Activated CD4-positive, alpha-beta T cell treated with anti-CD3 and anti-CD28 coated beads, Interleukin-2, amount 10 ng/mL, durations not matched to agents 24 days and 14 days (primary cell): ENCODE data around the gene RFPL2. TPM values are rescaled to one million over a fixed set of nuclear protein-coding genes. Genes with fewer than 3 reads are reported as not detected.

Experiments used
- DNase-seq: peaks from one replicate; pipeline ENCODE4 v3.0.0; 2022
- H3K27ac Mint-ChIP-seq: one replicate; pipeline ENCODE4 v1.8.0; 2022; ENCODE audit warnings: mild to moderate bottlenecking, mixed read lengths
- H3K27me3 Mint-ChIP-seq: one replicate; pipeline ENCODE4 v1.8.0; 2022; ENCODE audit warnings: mixed read lengths
- H3K36me3 Mint-ChIP-seq: one replicate; pipeline ENCODE4 v1.8.0; 2022; ENCODE audit warnings: low read depth, mild to moderate bottlenecking, mixed read lengths
- H3K4me1 Mint-ChIP-seq: one replicate; pipeline ENCODE4 v1.8.0; 2021; ENCODE audit warnings: mixed read lengths
- H3K4me3 Mint-ChIP-seq: one replicate; pipeline ENCODE4 v1.8.0; 2022; ENCODE audit warnings: mild to moderate bottlenecking, moderate library complexity, mixed read lengths
- H3K9me3 Mint-ChIP-seq: one replicate; pipeline ENCODE4 v1.8.0; 2021; ENCODE audit warnings: mixed read lengths
- intact Hi-C: fragments of 100-400 bp; cut with micrococcal nuclease; formaldehyde crosslinking; loops from one replicate; pipeline ENCODE4 v1.15.1; 2023
- total RNA-seq: library from RNA; stranded (reverse); gene quantifications from 2 replicates; pipeline ENCODE4 v1.2.3, GENCODE V29; 2022

Gene RFPL2
- total RNA-seq: not detected in 2 replicates

DNA sequence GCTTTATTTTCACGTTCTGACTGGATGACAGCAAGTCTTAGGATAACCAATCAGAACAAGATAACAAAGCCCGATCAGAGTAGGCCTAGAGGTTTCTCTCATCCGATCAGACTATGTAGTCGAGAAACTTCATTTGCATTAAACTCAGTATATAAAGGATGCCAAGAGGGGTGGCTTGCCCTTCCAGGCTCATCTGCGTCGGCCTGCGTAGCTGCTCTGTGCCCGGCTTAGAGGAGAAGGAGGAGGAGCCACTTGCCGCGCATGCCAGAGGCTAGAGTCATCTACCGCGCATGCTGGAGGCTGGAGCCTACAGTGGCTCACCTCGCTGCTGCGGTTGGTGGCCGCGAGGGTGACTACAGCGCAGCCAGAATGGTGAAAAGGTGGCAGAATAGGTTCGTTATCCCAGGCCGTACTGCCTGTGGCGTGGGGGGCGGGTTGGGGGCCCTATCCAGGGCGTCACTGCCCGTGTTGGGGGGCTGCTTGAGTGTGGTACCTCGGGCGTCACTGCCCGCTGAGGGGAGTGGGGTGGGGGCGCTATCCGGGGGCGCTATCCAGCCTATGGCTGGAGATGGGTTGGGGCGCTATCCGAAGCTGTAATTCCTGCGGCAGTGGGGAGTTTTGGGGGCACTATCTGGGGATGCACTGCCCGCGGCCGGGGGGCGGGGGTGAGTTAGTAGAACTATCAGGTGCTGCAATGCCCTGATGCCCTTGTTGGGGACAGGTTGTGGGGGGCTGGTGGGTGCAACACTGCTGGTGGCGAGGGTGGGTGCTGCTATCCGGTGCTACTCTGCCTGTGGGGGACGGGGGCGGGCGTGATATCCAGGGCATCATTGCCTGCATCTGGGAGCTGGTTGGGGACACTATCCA, at the start of gene RFPL2:
Gene RFPL2, minus strand, starts transcription at position 218 of the 867 bp plus-strand sequence. CDS start 2,622 bp downstream, outside the sequence.
- no peaks in the 10 kb centered on the region for H3K9me3 Mint-ChIP-seq
- peak; percentile 67 for DNase-seq
- H3K36me3 Mint-ChIP-seq: no peaks in the 10 kb centered on the region
- H3K4me3 Mint-ChIP-seq: peak within 1 kb of the TSS; percentile 68
- H3K27me3 Mint-ChIP-seq: peaks cover 19% of the 10 kb centered on the region
- intact Hi-C loops: loop anchor here (5.0 kb wide), 2 partner anchors 103 to 267 kb away; partner anchors contain the start of gene FBXO7
- H3K27ac Mint-ChIP-seq: no peak within 1 kb of the TSS
- peaks cover 24% of the 10 kb centered on the region for H3K4me1 Mint-ChIP-seq

DNA sequence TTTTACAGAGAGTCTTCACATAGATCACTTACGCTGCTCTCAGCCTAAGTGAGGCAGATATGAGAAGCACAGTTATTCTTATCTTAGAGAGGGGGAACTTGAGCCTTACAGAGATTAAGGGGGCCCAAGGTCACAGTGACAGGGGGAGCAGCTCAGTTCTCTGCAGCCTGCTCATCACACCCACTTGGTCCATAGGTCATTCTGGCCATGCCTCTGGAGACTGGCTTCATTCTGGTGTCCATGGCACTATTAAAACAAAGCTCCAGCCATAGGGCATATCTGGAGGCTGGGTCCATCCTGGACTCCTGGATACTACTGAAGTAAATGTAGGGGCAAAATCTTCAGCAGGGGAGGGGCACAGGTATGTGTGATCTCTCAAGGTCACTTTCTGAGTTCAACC, 44.4 kb upstream of the RFPL2 start:
- Mint-ChIP-seq H3K27me3 (peaks cover 25% of the 10 kb centered on the region), H3K36me3 (no peaks in the 10 kb centered on the region), H3K4me1 (no peaks in the 10 kb centered on the region), H3K9me3 (no peaks in the 10 kb centered on the region), H3K4me3 (no peak overlapping the region), H3K27ac (no peak overlapping the region)
- intact Hi-C loops: no loop called here
- DNase-seq: no peak

DNA sequence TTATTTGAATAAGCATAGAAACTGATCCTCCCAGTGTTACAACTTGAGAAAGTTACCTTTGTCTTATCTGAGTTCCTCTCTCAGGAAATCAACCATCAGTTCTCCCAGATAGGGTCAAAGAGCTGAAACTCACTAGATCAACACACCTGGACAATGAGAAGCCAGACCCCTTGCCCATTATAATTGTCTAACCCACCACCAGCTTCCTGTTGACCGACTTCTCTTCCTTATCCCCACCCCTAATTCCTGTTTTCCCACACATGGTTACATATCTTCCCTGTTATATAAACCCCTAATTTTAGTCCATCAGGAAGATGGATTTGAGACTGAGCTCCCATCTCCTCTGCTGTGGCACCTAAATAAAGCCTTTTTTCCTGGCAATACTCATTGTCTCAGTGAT, 43.4 kb upstream of the RFPL2 start:
- no peak for DNase-seq
- intact Hi-C loops: no loop called here
- Mint-ChIP-seq H3K4me3 (no peak overlapping the region), H3K36me3 (no peaks in the 10 kb centered on the region), H3K9me3 (no peaks in the 10 kb centered on the region), H3K4me1 (no peaks in the 10 kb centered on the region), H3K27me3 (peaks cover 27% of the 10 kb centered on the region), H3K27ac (no peak overlapping the region)

DNA sequence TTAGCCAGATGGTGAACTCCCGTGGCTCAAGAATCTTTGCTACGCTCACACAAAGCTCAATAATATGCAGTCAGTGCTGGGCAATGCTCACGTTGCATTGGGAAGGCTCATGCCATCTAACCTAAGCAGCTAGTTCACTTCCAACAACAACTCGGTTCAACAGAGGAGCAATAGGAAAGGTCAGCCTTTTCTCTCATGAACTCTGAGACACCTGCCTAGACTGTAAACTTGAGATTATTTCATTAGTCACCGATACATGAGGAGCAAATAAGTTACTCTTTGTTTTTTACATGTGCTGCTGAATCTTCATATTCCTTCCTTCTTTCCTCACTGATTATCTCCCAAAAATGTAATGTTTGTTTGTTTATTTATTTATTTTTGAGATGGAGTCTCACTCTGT, 41.3 kb upstream of the RFPL2 start:
- intact Hi-C loops: no loop called here
- no peak overlapping the region for H3K4me3 Mint-ChIP-seq
- H3K27ac Mint-ChIP-seq: no peak overlapping the region
- H3K27me3 Mint-ChIP-seq: peaks cover 25% of the 10 kb centered on the region
- no peaks in the 10 kb centered on the region for H3K36me3 Mint-ChIP-seq
- no peak for DNase-seq
- H3K4me1 Mint-ChIP-seq: no peaks in the 10 kb centered on the region
- no peaks in the 10 kb centered on the region for H3K9me3 Mint-ChIP-seq

DNA sequence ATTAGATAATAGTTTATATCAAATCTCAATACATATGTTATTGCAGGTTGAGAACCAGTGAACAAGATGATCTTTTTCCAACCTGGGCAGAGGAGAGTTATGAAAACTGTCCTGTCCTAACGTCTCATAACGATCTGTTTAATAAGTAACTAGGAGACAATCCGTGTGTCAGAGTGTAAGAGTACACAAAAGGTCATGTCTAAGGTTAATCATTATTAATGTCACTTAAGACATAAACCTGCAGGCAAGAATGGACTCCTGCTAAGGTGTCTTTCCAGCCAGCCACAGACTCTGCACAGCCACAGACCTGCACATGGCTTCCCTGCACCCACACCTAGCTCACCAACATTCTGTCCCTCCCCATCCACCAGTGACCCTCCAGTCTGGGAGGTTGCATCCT, 40.2 kb upstream of the RFPL2 start:
- no peak overlapping the region for H3K27ac Mint-ChIP-seq
- no peak overlapping the region for H3K4me3 Mint-ChIP-seq
- no peaks in the 10 kb centered on the region for H3K9me3 Mint-ChIP-seq
- no peaks in the 10 kb centered on the region for H3K36me3 Mint-ChIP-seq
- intact Hi-C loops: no loop called here
- H3K27me3 Mint-ChIP-seq: peaks cover 21% of the 10 kb centered on the region
- H3K4me1 Mint-ChIP-seq: no peaks in the 10 kb centered on the region
- DNase-seq: no peak

DNA sequence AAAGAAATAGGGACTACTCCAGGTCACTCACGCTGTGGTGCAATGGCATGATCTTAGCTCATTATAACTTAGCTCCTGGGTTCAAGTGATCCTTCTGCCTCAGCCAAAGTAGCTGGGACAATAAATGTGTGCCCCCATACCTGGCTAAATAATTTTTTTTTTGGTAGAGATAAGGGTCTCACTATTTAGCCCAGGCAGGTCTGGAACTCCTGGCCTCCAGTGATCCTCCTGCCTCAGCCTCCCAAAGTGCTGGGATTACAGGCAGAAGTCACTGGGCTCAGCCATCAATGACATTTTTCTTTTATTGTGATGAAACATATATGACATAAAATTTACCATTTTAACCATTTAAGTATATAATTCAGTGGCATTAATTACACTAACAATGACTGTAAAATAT, 39.7 kb upstream of the RFPL2 start:
- Mint-ChIP-seq H3K27ac (no peak overlapping the region), H3K4me3 (no peak overlapping the region), H3K27me3 (peaks cover 17% of the 10 kb centered on the region), H3K9me3 (no peaks in the 10 kb centered on the region), H3K36me3 (no peaks in the 10 kb centered on the region), H3K4me1 (no peaks in the 10 kb centered on the region)
- DNase-seq: no peak
- intact Hi-C loops: no loop called here

DNA sequence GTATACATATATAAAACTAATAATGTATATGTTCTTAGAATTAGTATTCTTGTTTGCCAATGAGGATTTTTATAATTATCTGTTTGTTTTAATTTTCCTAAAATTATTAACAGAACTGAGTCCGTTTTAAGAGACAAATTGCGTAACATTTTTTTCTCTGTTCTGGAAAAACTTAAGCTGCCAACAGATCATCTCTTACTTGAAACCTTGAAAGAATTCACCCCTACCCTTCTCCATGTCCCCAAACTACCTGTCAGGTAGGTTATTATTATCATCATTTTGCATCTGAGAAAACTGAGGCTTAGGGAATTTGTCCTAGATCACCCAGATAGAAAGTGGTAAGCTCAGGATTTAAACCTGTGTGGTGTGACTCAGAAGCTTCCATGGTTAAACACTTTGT, 35.6 kb upstream of the RFPL2 start:
- H3K4me3 Mint-ChIP-seq: no peak overlapping the region
- intact Hi-C loops: no loop called here

DNA sequence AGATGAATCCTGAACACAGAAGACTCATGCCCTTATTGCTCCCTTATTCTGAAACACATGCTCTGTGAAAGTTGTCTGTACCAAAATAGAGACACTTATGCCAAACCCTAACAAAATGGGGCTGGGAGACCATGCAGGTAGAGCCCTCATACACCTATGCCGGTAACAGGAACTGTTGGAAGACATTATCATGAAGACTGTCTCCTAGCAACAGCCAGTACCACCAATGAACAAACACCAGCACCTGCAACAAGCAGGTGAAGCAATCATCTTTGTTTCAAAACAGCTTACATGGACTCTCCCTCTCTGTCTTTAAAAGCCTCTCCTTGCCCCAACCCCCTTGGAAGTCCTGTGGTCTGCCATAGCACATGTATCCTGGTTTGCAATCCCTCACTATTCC, 33.0 kb upstream of the RFPL2 start:
- Mint-ChIP-seq H3K27me3 (peaks cover 24% of the 10 kb centered on the region), H3K4me3 (no peak overlapping the region), H3K4me1 (no peaks in the 10 kb centered on the region), H3K27ac (no peak overlapping the region), H3K9me3 (no peaks in the 10 kb centered on the region), H3K36me3 (no peaks in the 10 kb centered on the region)
- intact Hi-C loops: no loop called here
- no peak for DNase-seq

More for the DNA sequence above, 35.6 kb upstream of the RFPL2 start:
- Mint-ChIP-seq H3K9me3 (no peaks in the 10 kb centered on the region), H3K4me1 (no peaks in the 10 kb centered on the region), H3K27me3 (peaks cover 17% of the 10 kb centered on the region), H3K27ac (no peak overlapping the region), H3K36me3 (no peaks in the 10 kb centered on the region)
- no peak for DNase-seq

DNA sequence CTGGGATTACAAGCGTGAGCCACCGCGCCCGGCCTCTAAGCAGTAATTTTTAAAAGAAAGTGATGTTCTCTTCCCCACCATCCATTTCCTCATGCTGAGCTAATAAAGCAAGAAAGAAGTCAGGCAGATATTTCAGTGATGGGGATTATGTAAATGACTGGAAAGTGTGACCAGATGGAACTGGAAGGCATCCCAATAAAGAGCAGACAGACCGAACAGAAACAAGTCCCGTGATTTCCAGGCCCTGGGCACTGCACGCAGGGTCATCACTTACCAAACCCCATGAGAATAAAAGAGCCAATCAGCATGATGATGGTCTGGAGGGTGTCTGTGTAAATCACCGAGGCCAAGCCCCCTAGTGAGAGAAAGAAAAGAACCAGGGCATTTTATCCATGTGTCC, 32.1 kb upstream of the RFPL2 start:
- Mint-ChIP-seq H3K36me3 (no peaks in the 10 kb centered on the region), H3K4me3 (no peak overlapping the region), H3K27me3 (peaks cover 26% of the 10 kb centered on the region), H3K9me3 (no peaks in the 10 kb centered on the region), H3K4me1 (no peaks in the 10 kb centered on the region), H3K27ac (no peak overlapping the region)
- intact Hi-C loops: no loop called here
- no peak for DNase-seq

DNA sequence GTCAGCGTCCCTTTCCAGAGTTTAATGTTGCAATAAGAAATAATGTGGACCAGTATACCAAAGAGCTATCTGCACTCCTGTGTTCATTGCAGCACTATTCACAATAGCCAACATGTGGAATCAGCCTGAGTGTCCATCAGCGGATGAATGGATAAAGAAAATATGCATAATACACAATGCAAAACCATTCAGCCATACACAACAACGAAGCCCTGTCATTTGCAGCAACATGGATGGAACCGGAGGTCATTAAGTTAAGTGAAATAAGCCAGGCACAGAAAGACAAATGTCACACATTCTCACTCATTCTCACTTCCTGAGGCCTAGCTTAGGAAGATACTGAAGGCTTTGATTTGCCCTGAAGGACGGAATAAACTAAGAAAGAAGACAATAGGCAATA, 28.2 kb upstream of the RFPL2 start:
- no peaks in the 10 kb centered on the region for H3K36me3 Mint-ChIP-seq
- H3K27ac Mint-ChIP-seq: no peak overlapping the region
- H3K4me3 Mint-ChIP-seq: no peak overlapping the region
- H3K4me1 Mint-ChIP-seq: no peaks in the 10 kb centered on the region
- peaks cover 24% of the 10 kb centered on the region for H3K27me3 Mint-ChIP-seq
- H3K9me3 Mint-ChIP-seq: no peaks in the 10 kb centered on the region
- intact Hi-C loops: no loop called here
- no peak for DNase-seq

DNA sequence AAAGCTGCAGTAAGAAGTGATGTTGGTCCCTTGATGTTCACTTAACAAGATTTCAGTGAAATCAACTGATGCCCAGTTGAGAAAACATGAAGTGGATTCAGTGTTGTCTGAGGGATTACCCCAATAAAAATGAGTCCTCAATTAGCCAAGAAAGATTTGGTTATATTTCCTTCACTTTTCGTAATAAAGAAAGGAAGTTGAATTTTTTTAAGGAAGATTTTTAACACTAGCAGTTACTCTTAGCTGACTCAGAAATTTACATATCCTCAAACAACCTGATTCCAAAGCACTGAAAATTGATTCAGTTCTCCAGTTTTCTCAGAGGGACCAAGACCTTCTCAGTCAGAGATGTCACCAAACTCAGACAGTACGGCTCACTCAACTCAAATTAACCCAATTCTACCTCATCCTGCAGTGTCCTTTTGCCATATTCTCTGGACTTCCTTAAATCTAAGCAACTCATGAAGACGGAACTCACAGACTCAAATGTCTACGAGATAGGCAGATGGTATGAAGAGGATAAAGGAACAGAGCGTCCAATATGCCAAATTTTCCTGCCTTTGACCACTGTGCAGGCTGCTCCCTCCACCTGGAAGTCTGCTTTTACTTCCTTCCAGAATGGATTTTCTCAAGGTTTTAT, 27.4 kb upstream of the RFPL2 start:
- no peaks in the 10 kb centered on the region for H3K4me1 Mint-ChIP-seq
- peaks cover 21% of the 10 kb centered on the region for H3K27me3 Mint-ChIP-seq
- intact Hi-C loops: no loop called here
- no peak for DNase-seq
- no peak overlapping the region for H3K27ac Mint-ChIP-seq
- no peaks in the 10 kb centered on the region for H3K9me3 Mint-ChIP-seq
- H3K36me3 Mint-ChIP-seq: no peaks in the 10 kb centered on the region
- H3K4me3 Mint-ChIP-seq: no peak overlapping the region

DNA sequence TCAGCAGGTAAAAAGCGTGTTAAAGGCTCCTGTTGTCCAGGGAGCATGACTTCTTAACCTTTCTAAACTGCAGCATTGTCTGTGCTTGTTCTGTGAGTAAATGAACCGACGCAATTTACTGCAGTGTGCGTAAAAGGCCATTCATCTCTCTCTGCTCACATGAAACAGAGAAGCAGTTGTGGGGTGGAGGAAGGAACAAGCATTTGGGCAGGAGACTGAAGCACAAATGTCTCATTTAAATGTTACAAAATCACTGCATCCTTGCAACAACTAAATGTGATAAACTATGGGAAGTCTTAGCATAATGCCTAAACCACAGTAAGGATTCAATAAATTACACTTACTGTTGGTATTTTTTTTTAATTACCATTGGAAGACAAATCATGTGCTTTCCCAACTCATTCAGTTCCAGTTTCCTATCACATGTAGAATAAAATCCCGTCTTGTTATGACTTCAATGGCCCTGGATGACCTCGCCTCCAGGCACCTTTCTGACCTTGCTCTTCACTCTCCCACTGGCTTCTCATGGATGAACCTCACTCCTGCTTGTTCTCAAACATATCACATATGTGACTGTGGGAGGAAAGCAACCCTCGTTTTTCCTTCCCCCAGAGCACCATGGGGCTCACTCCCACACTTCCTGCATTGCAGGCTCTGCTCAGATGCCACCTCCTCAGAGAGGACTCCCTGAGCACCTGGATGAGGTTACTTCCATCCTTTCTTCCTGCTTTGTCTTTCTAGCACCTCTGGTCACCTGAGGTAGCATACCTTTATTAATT, 21.6 kb upstream of the RFPL2 start:
- Mint-ChIP-seq H3K27me3 (peaks cover 22% of the 10 kb centered on the region), H3K9me3 (no peaks in the 10 kb centered on the region), H3K27ac (no peak overlapping the region), H3K36me3 (no peaks in the 10 kb centered on the region), H3K4me3 (no peak overlapping the region), H3K4me1 (peaks cover 3% of the 10 kb centered on the region)
- intact Hi-C loops: no loop called here
- no peak for DNase-seq

DNA sequence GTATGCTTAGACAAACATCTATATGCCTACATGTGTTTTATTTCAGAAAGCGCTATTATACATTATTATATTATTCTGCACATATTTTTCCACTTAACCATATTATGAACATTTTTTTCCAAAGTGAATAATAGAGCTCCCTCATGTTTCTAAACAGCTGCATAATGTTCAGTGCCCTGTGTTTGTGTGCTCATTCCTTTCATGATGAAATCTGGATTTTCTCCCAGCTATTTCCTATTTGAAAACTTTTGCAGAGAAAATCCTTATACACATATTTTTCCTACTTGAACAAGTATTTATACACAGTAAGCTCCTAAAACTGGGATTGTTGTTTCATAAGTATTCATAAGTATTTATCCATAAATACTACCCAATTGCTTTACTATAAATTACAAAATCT, 18.1 kb upstream of the RFPL2 start:
- Mint-ChIP-seq H3K27ac (no peak overlapping the region), H3K9me3 (no peaks in the 10 kb centered on the region), H3K4me3 (no peak overlapping the region), H3K36me3 (no peaks in the 10 kb centered on the region), H3K27me3 (peaks cover 37% of the 10 kb centered on the region), H3K4me1 (peaks cover 3% of the 10 kb centered on the region)
- intact Hi-C loops: no loop called here
- DNase-seq: no peak

DNA sequence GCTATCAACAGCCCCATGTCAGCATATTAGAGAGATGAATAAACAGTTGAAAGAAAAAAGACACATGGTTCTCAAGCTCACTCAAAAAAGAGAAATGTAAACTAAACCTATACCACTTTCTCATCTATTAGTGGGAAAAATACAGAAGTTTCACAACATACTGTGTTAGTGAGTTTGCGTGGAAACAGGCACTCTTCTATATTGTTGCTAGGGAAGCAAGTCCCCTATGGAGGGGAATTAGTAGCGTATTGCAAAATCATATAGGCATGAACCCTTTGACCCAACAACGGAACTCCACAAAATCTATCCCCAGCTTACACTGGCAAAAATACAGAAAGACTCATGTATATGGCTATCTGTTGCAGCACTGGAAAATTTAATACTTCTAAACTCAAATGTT, 14.2 kb upstream of the RFPL2 start:
- no peak for DNase-seq
- Mint-ChIP-seq H3K4me3 (no peak overlapping the region), H3K27ac (no peak overlapping the region), H3K27me3 (peaks cover 36% of the 10 kb centered on the region), H3K36me3 (no peaks in the 10 kb centered on the region), H3K4me1 (no peaks in the 10 kb centered on the region), H3K9me3 (no peaks in the 10 kb centered on the region)
- intact Hi-C loops: no loop called here
